Stimulated activated CD8-positive, alpha-beta memory T cell treated with anti-CD3 and anti-CD28 coated beads, Interleukin-2, amount 100 ng/mL, for 48 hours (primary cell): ENCODE data around the gene PIK3CA.
A peak's percentile ranks its signal among the peaks of the same experiment; 100 is the strongest.
"Not testable (repeated sequence)": the region's sequence is repeated elsewhere in the genome, so short reads cannot be mapped to it uniquely, and the experiment has no call there.

Experiments used
- DNase-seq, 2 donors: peaks; one replicate each; pipeline ENCODE4 v3.0.0-alpha.2; 2020; ENCODE audit warnings: low read depth in 2 of 2

PIK3CA gene

DNA sequence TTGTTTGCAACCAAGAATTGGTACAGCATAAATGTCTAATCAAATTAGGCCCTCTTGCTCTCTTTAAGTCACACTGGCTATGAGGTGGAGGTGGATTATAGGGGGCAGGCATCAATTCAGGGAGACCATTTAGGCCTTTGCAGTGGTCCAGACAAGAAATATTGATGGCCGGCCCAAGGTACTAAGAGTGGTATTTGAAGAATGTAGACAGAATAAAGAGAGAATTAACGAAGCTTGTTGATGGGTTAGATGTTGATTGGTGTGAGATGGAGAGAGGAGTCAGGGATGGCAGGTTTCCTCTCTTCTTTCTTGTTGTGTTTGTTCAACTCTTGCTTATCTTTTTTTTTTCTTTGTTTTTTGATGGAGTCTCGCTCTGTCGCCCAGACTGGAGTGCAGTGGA, 48.5 kb downstream of the PIK3CA start:
- DNase-seq: no peak

DNA sequence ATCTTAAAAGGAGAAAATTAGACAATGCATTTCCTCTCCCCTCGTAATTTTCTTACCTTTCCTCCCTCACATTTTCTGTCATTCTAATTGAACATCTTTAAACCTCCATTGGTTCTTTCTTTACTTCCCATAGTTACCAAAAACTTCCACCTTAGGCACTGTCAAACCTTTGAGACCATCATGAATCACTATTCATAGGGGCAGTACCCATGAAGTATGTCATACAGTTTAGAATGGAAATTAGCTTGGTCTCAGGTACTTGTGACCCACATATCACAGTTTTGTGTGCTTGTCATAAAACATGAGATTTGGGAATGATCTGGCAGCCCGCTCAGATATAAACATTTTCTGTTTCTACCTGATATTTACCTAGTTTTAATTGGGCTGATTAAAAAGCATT, 52.6 kb downstream of the PIK3CA start:
- DNase-seq: no peak

DNA sequence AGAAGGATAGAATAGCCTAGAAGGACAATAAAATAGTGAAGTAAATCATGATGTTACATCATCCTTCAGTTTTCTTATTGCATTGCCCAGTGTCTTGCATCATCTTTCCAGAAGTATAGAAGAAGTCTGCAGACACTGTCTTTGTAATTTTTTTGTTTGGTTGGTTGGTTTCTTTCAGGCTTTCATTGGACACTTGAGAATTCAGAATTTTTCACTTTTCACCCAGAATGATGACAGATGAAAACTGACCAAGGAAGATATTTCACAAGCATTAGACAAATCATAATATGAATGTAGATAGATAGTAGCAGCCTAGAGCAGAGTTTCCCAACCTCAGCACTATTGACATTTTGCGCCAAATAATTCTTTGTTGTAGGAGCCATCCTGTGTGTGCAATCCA, 67.4 kb downstream of the PIK3CA start:
- DNase-seq: not testable (repeated sequence)

DNA sequence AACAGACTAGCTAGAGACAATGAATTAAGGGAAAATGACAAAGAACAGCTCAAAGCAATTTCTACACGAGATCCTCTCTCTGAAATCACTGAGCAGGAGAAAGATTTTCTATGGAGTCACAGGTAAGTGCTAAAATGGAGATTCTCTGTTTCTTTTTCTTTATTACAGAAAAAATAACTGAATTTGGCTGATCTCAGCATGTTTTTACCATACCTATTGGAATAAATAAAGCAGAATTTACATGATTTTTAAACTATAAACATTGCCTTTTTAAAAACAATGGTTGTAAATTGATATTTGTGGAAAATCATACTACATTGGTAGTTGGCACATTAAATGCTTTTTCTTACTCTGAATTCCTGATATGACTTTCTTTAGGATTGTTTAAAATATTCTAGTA, 70.1 kb downstream of the PIK3CA start:
- not testable (repeated sequence) for DNase-seq

DNA sequence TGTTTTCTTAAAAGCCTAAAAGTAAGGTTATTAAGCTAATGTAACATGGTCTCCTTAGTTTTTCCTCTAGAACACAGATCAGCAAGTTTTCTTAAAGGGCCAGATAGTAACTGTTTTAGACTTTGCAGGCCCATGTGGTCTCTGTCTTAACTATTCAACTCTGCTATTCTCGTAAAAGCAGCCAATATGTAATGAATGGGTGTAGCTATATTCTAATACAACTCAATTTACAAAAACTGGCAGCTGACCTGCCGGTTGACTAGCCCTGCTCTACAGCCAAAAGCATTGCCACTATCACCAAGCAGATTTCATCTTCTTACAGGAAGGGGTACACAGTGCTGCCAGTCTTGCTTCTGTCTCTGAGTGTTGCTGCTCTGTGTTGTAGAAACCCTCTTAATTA, 75.4 kb downstream of the PIK3CA start:
- DNase-seq: no peak

DNA sequence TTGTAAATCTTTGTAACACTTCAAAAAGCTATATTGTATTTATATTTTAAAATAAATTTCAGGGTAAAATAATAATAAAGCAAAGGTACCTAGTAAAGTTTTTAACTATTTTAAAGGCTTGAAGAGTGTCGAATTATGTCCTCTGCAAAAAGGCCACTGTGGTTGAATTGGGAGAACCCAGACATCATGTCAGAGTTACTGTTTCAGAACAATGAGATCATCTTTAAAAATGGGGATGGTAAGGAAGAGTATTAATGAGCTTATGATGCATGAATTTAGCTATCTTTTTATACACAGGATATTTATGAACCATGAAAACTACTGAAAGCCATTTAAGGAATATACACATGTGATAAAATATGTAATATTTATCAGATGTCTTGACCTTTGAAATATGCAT, 76.4 kb downstream of the PIK3CA start:
- DNase-seq: no peak

DNA sequence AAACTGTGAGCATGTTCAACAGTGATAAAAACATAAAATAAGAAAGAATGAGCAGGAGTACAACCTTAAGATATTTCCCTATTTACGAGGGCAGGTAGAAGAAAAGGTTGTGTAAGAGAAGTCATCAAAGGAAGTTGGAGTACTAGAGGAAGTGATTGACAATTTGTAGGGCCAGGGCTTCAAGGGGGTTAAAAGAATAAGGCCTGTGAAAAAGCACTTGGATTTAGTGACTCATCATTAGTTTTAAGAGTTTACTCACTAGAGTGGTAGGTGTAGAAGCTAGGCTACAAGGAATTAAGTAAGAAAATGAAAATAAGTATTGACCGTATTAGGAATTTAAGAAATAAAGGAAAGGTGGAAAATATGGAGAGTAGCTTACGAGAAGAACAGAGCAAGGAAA, 79.2 kb downstream of the PIK3CA start:
- DNase-seq: no peak

DNA sequence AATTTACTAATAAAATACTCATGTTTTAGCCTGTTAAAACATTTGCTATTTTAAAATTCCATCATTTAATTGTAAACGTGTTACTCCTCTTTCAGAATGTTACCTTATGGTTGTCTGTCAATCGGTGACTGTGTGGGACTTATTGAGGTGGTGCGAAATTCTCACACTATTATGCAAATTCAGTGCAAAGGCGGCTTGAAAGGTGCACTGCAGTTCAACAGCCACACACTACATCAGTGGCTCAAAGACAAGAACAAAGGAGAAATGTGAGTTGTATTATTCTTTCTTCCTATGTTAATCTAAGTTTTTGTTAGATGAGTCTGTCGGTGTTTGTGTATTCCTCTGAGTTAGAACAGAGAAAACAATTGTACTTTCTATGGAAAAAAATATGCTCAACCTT, 81.0 kb downstream of the PIK3CA start:
- DNase-seq: no peak

DNA sequence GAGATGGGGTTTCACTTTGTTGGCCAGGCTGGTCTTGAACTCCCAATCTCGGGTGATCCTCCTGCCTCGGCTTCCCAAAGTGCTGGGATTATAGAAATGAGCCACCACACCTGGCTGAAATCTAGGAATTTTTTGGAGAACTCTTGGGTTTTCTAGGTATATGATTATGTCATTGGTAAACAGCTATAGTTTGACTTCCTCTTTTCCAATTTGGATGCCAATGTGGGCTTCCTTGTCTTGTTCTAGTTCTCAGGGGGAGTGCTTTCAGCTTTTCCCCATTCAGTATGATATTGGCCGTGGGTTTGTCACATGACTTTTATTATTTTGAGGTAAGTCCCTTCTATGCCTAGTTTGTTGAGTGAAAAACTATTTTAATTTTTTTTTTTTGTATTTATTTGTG, 84.9 kb downstream of the PIK3CA start:
- no peak for DNase-seq

DNA sequence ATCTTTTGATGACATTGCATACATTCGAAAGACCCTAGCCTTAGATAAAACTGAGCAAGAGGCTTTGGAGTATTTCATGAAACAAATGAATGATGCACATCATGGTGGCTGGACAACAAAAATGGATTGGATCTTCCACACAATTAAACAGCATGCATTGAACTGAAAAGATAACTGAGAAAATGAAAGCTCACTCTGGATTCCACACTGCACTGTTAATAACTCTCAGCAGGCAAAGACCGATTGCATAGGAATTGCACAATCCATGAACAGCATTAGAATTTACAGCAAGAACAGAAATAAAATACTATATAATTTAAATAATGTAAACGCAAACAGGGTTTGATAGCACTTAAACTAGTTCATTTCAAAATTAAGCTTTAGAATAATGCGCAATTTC, 86.0 kb downstream of the PIK3CA start:
- DNase-seq: no peak

DNA sequence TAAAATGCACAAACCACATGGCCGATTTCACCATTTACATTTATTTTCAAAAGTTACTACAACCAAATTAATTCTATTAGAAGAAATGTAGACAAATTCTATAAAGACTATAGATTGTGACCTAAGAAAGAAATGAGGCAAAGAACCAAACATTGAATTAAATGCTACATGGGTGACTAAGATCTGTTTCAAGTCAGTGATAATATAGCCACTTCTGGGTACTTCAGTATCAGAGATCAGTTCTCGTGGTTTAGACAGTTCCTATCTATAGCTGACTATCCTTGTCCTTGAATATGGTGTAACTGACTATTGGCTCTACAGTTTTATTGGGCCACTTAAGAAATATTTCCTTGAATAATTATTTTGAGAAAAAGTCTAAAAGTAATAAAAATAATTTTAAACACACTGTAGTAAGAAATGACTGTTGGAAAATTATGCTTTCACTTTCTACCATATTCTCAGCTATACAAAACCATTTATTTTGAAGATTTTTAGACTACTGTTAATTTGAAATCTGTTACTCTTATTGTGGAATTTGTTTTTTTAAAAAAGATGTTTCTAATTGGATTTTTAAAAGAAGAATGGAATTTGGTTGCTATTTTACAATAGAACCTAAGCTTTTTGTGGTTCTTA, 88.6 kb downstream of the PIK3CA start:
- no peak for DNase-seq

DNA sequence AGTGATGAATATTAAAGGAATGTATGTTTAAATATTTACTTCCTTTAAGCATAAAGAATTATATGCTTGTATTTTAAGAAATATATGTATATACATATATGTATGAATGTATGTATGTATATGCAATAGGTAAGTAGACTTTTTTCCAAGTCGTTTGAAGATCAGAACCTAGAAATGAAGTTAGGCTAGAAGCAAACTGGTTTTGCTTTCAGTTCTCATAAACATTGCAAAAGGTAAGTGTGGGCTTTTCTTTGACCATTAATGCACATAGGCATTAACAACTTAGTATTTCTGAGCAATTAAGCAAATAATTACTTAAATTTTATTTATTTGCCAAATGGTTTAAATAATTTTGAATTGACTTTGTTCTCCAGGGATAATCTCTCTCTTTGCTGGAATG, 92.1 kb downstream of the PIK3CA start:
- DNase-seq: not testable (repeated sequence)

DNA sequence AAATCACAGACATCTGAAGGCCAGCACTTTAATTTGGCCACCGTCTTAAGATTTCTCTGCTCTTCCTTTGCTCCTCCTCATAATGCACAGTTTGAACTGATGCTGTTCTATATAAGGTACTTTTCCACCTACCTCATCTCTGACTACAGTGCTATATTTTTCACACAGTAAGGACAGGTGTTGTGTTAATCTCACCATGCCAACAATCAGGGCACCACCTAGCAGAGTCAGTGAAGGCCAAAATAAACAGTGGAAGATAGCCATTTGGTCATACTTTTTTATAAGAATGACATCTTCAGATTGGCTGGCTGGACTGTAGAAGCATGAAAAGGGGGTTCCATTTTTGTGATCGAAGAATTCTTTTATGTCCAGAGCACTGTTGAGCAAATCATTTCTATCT, 94.7 kb downstream of the PIK3CA start:
- not testable (repeated sequence) for DNase-seq

DNA sequence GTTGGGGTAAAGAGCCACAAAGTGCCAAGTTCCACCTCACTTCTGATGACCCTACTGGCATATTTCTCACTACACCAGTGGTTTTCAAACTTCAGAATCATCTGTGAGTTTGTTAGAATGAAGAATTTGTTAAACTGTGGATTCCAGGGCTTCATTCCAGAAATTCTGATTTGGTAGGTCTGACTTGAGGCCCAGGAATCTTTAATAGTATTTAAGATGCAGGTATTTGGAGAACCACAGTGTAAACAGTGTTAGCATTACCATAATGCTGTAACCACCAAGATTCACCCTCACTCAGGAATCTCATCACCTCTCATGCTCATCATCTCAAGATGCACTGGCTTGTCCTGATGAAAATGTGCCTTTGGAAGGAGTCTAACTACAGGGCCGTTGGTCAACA, 96.7 kb downstream of the PIK3CA start:
- no peak for DNase-seq

DNA sequence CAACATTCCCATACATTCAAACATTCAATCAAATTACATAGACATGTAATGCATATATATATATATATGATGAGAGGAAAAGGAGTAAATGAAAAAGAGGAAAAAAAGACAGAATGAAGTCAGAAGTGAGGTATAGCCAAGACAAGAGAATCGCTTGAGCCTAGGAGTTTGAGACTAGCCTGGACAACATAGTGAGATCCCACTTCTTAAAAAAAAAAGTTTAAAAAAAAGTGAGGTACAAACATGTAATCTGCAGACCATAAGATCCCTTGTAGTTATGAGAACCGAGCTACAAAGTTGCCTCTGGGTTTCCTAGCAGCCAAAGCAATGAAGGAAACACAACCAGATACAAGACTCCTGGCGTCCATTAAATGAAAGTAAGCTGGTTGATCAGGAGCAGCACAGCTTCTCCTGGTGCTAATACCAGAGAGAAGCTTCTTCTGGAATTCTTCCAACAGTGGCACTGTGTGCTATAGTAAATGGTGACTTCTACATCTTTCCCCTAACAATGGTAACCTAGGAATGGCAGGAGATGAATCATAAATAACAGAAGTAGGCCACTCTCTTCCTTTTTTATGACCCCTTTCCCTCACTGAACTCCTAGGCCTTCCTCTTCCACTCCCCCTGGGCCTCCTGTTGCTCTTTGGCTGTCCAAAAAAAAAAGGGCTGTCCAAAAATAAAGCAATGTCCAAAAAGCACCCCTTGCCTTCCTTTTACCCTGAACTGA, 99.3 kb downstream of the PIK3CA start:
- no peak for DNase-seq

DNA sequence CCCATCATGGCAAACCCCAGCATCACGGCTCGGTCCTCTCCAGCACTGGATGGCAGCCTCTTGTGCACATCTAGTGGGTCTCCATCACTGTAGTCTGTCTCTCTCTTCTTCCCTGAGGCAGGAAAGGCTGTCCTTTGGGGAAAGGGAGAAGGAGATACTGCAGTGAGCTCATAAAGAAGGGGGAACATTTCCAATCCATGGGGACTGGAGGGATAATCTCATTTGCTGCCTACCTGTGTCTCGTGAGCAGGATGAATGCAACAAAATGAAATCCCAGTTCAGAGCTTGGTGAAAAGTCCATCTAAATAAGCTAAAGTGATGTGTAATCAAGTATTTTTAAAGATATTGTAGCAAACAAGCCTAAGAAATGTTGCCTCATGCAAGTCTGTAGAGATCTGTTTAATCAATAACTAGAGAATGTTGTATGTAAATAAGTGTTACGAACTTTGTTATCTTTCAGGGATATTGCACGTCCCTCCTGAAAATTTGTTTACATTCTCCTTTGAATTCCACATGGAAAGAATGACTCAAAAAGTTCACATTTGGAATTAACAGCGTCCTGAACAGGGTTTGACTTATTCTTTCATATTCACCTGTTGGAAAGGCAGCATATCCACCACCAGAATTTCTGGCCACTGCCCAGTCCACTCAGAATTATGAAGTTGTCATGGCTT, 102.8 kb downstream of the PIK3CA start, which contains the start of gene KCNMB3:
KCNMB3 (minus strand) TSS at position 312 of the 674 bp plus-strand sequence; CDS start at position 188, 124 bp downstream.
- DNase-seq: no peak

DNA sequence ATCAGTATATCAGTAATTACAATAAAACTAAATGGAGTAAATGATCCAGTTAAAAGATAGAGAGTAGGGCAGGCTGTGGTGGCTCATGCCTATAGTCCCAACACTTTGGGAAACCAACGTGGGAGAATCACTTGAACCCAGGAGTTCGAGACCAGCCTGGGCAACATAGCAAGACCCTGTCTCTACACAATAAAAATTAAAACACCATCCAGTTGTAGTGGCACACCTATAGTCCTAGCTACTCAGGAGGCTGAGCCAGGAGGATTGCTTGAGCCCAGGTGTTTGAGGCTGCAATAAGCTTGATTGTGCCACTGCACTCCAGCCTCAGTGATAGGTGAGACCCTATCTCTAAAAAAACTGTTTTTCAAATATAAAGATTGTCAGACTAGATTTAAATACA, 108.7 kb downstream of the PIK3CA start:
- no peak for DNase-seq

DNA sequence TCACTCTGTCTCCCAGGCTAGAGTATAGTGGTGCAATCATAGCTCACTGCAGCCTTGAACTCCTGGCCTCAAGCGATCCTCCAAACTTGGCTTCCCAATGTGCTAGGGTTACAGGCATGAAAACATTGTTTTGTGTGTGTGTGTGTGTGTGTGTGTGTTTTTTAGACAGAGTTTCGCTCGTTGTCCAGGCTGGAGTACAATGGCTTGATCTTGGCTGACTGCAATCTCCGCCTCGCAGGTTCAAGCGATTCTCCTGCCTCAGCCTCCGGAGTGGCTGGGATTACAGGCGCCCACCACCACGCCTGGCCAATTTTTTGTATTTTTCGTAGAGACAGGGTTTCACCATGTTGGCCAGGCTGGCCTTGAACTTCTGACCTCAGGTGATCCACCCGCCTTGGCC, 109.6 kb downstream of the PIK3CA start:
- not testable (repeated sequence) for DNase-seq

DNA sequence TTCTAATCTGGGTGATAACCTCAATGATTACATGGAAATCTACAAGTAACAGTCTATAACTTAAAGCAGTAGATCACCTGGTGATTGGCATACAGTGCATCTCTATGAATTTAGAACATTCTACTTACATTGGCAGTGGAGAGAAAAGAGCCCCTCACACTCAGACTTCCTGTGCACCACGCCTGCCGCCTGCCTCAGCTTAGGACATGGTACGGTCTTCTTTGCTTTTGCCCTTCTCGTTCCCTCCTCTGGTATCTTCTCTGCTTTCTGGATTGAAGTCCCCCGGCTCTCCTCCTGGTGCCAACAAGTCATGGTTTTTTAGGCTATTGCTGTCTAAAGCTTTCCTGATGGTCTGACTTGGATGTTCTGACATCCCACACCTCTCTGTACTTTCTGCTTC, 110.7 kb downstream of the PIK3CA start:
- DNase-seq: no peak

DNA sequence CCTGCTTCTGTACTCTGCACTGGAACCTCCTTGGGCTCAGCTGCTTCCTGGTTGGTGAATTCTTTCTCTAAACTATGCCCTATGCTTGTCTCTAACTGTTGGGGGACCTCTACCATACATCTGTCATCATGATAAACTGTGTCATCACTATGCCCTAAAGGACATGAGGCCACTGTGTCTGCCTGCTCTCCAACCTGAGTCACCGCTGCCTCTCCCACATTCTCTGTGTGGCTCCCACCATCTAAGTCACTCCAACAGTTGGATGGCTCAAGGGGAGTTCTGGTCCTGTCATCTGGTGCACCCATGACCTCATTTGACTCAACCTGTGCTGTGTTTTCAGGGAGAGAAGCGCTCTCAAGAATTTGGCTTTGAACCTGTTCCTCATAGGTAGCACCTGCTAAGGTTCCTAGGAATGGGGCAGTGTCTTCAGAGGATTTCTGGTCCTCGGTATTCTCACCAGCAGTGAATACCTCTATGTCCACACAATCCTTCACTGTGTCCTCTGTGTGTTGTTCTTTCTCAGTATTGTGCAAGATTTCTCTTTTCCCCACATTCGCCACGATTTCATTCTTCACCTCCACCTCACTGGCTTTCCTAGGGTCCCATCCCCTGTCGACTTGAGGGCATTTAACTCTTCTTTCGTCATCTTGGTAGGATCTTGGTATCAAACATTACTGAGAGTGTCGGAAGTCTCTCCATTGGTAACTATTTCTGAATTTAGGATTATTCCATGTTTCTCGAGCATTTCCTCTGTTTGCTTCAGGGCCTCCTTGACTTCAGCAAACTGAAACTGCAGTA, 112.0 kb downstream of the PIK3CA start:
- DNase-seq: peak in 1 of 2 donors; percentile 1

DNA sequence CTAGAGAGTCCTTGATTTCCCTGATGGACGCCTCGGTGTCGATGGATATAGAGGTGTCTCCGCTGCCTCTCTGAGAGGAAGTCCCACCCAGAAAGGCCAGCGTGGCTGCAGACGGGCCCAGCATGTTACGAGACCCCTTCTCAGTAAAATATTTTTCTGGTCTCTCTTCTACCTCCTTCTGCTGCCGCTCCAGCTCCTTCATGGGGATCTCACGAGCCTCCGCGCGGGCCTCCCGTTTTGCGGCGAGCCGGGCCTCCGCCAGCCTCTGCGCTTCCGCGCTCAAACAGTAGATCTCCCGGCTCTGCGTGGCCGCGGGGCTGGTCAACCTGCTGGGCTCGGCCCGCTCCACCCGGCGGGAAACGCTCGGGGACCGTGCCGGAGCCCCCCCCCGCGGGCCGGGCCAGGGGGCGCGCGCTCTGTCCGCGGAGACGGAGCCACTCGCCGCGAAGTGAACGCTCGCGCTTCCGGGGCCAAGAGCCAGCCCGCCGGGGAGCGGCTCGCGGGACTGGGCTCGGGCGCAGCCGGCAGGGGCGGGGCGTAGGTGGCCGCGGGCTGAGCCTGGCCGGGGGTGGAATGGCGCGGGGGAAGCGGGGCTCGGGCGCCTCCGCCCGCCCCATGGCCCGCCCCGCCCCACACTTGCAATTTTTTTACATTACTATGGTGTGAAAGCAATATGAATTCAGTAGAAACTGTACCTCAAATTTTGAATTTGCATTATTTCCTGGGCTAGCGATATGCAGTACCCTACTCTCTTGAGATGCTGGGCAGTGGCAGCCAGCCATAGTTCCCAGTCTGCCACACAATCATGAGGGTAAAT, 113.0 kb downstream of the PIK3CA start:
- peak; percentile 45 to 60 for DNase-seq
